Hypothalamus (tissue), 51 donors: Measurements from ENCODE around the gene CLEC7A.

ENCODE experiments used
- DNase-seq, 51 donors: peaks; one replicate each; lab custom pipeline; 2025; lab: John Stamatoyannopoulos, UW

Gene CLEC7A

GRCh38 chr12:10142976-10143589 lies 13.1 kb upstream of the CLEC7A start:
- no peak for DNase-seq

- peak in 21 of 51 donors; percentile 1 to 52 (median 17) for DNase-seq
Observed at GRCh38 chr12:10140001-10140400, 10.0 kb upstream of the CLEC7A start.

- DNase-seq: no peak
Observed at GRCh38 chr12:10136637-10137205, 6.7 kb upstream of the CLEC7A start.

GRCh38 chr12:10135126-10135525 lies 5.1 kb upstream of the CLEC7A start:
- DNase-seq: no peak

GRCh38 chr12:10132850-10133370 lies 2.9 kb upstream of the CLEC7A start:
- DNase-seq: no peak

- DNase-seq: no peak
Observed at GRCh38 chr12:10131111-10131690, 1.2 kb upstream of the CLEC7A start.

- peak in 1 of 51 donors; percentile 7 for DNase-seq
Observed at GRCh38 chr12:10128687-10129086, 1.3 kb downstream of the CLEC7A start.

- no peak for DNase-seq
Observed at GRCh38 chr12:10126413-10126812, 3.6 kb downstream of the CLEC7A start.

- no peak for DNase-seq
Observed at GRCh38 chr12:10122689-10123088, 7.3 kb downstream of the CLEC7A start.

GRCh38 chr12:10121278-10121677 lies 8.7 kb downstream of the CLEC7A start:
- DNase-seq: peak in 1 of 51 donors; percentile 5

GRCh38 chr12:10119066-10119465 lies 10.9 kb downstream of the CLEC7A start:
- no peak for DNase-seq

- no peak for DNase-seq
Observed at GRCh38 chr12:10115890-10116289, 14.1 kb downstream of the CLEC7A start.

GRCh38 chr12:10115311-10115710 lies 14.7 kb downstream of the CLEC7A start:
- DNase-seq: no peak

GRCh38 chr12:10113920-10114319 lies 16.1 kb downstream of the CLEC7A start:
- DNase-seq: no peak

GRCh38 chr12:10113075-10113474 lies 16.9 kb downstream of the CLEC7A start:
- DNase-seq: no peak

- DNase-seq: no peak
Observed at GRCh38 chr12:10111451-10111850, 18.5 kb downstream of the CLEC7A start.

GRCh38 chr12:10110256-10110844 lies 19.6 kb downstream of the CLEC7A start:
- DNase-seq: no peak

- peak in 3 of 51 donors; percentile 5 to 11 (median 6) for DNase-seq
Observed at GRCh38 chr12:10102322-10102721, 27.7 kb downstream of the CLEC7A start.

GRCh38 chr12:10101648-10102220 lies 28.3 kb downstream of the CLEC7A start:
- DNase-seq: no peak

- no peak for DNase-seq
Observed at GRCh38 chr12:10101042-10101579, 28.9 kb downstream of the CLEC7A start.

- DNase-seq: no peak
Observed at GRCh38 chr12:10098791-10099190, 31.2 kb downstream of the CLEC7A start, which contains the start of gene CLEC1A. CLEC1A (minus strand) TSS chr12:10098985; CDS start chr12:10098922, 63 bp downstream.
